ENCODE results near the gene CHPF. TPM values are rescaled to one million over a fixed set of nuclear protein-coding genes. Genes with fewer than 3 reads are reported as not detected.

Gene CHPF
- polyA plus RNA-seq, 1 experiment = 119 TPM

DNA sequence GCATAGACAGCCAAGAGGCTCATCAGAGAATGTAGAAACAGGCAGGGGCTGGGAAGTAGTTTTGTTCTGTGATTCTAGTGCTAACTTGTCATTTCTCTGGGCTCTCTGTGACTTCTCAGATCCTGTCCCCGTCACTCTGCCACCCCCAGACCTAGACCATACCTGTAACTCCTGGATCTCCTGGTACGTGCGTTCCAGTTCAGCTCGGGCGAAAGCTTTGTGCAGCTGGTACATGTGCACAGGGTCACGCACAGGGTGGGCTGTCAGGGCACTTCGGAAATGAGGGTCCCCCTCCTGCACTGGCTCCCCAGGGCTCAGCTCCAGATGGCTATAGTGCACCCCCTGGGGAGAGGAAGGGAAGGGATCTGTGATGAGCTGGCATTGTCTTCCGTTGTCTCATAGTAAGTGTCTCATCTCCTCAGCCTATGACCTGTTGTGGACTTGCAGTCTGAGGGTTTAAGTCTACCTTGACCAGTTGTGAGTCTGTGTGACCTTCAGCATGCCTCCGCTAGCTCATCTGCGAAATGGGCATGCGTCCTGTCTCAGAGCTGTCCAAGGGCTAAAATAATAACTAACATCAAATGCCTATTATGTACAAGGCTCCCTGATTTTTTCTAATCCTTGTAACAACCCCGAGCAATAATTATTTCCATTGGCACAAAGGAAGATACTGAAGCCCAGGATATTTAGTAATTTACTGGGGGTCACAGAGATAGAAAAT is 2.7 kb downstream of the CHPF start:
- no peak for DNase-seq (ENCODE audit: low read depth)
- Histone ChIP-seq H3K27me3 (ENCODE audit: control insufficient read depth, insufficient read depth, low read length) (no peaks in the 10 kb centered on the region), H3K36me3 (ENCODE audit: control insufficient read depth, insufficient read depth, low read length) (peaks cover 28% of the 10 kb centered on the region), H3K4me3 (ENCODE audit: low read depth, low read length) (no peak overlapping the region)
- CTCF ChIA-PET = interaction anchor here (0.8 to 35.2 kb wide), 19 partner anchors 18 to 163 kb away, joined by 3 to 872 read pairs (median 4); partner anchors contain the start of genes ASIC4, DNPEP and GMPPA
- POLR2A ChIA-PET = no interaction called here
- TF ChIP-seq CTCF (IDR thresholded peaks at IDR 0.05; ENCODE audit: insufficient read depth, low read depth, low read length) = no peak

DNA sequence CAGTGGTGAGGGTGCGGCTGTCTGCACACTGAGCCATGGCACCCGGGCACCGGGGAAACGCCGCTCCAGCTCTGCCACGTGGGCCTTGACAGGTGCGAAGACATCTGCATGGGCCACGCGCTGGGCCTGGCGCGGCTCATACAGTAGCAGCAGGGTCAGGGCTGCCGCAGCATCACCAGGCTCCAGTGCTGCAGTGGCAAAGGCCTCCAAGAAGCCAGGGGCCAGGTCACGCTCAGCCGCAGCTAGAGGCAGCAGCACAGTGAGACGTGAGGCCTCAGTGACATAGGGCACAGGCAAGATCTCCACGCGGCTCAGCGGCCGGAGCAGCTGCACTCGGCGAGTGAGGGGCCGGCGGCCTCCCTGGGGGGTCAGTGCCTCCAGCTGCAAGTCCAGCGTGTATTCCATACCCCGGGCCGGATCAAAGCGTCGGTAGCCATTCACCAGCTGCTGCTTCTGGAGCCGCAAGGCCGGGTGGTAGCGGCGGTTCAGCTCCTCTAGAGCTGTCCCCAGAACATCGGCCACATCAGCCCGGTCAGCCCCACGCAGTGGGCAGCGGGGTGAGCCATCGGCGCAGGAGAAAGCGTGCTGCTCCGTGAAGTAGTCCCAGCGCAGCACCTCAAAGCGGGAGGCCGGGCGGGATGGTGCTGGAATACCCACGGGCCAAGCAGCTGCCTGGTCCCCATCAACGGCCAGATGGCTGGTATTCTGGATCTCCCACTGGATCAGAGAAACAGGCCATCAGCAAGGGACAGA is 3.5 kb downstream of the CHPF start:
- POLR2A ChIA-PET = no interaction called here

DNA sequence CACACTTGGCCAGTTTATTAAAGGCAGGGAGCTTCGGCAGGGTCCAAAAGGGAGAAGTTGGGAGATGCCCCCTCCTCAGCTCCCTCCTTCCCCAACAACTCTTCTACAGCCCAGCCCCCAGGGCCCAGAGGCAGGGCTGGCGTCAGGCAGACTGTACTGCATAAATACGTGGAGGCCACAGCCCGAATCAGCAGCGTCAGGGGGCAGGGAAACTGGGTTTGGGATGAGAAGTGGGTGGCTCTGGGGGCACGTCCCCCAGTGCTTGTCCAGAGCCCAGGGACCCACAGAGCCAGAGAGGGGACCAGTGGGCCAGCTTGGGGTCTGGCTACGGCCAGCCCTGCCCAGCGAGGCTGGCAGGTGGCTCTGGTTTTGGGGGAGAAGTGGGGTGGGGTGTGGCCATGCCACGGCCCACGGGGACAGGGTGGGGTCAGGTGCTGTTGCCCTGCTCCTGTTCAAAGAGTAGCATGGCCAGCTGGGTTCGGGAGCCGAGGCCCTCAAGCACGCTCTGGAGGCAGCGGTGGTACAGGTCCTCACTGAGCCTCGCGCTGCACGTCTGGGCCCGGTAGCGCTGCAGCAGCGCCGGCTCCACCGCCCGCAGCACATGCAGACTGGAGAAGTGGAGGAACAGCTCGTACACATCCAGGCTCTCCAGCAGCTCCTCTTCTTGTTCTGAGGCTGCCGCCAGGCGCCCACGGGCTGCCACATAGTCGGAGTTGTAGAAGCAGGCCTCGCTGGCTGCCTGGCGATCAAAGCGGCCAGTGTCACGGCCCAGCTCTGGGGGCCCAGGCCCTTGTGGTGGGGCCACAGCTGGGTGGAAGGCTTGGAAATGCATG is 4.4 kb downstream of the CHPF start:
- no peaks in the 10 kb centered on the region for H3K27me3 ChIP-seq (ENCODE audit: control insufficient read depth, insufficient read depth, low read length)
- no peak for TF ChIP-seq CTCF (IDR thresholded peaks at IDR 0.05; ENCODE audit: insufficient read depth, low read depth, low read length)
- CTCF ChIA-PET = interaction anchor here (0.7 to 35.2 kb wide), 8 partner anchors 12 to 151 kb away, joined by 3 to 872 read pairs (median 10); partner anchors contain the start of genes ASIC4 and GMPPA
- no peak for DNase-seq (ENCODE audit: low read depth)
- peaks cover 28% of the 10 kb centered on the region for H3K36me3 ChIP-seq (ENCODE audit: control insufficient read depth, insufficient read depth, low read length)
- H3K4me3 ChIP-seq (ENCODE audit: low read depth, low read length) = no peak overlapping the region
- POLR2A ChIA-PET = no interaction called here

More for the DNA sequence above, 3.5 kb downstream of the CHPF start:
- DNase-seq (ENCODE audit: low read depth) = no peak
- TF ChIP-seq CTCF (IDR thresholded peaks at IDR 0.05; ENCODE audit: insufficient read depth, low read depth, low read length) = no peak
- Histone ChIP-seq H3K27me3 (ENCODE audit: control insufficient read depth, insufficient read depth, low read length) (no peaks in the 10 kb centered on the region), H3K4me3 (ENCODE audit: low read depth, low read length) (no peak overlapping the region), H3K36me3 (ENCODE audit: control insufficient read depth, insufficient read depth, low read length) (peaks cover 28% of the 10 kb centered on the region)
- CTCF ChIA-PET = interaction anchor here (0.7 to 35.2 kb wide), 10 partner anchors 11 to 150 kb away, joined by 3 to 872 read pairs (median 10); partner anchors contain the start of genes ASIC4 and GMPPA

- no peak for TF ChIP-seq CTCF (IDR thresholded peaks at IDR 0.05; ENCODE audit: insufficient read depth, low read depth, low read length)
- ChIA-PET CTCF (interaction anchor here (1.1 to 35.2 kb wide), 6 partner anchors 28 to 151 kb away, joined by 3 to 872 read pairs (median 10); partner anchors contain the start of genes ASIC4 and GMPPA), POLR2A (no interaction called here)
- no peak for DNase-seq (ENCODE audit: low read depth)
- Histone ChIP-seq H3K4me3 (ENCODE audit: low read depth, low read length) (no peak overlapping the region), H3K27me3 (ENCODE audit: control insufficient read depth, insufficient read depth, low read length) (no peaks in the 10 kb centered on the region), H3K36me3 (ENCODE audit: control insufficient read depth, insufficient read depth, low read length) (peaks cover 28% of the 10 kb centered on the region)
These were observed 5.1 kb downstream of the CHPF start for GRCh38 chr2:219538504-219538951.
